ENCODE measurements around the gene FAM135A.
A peak's percentile ranks its signal among the peaks of the same experiment; 100 is the strongest.

The FAM135A gene
- long read RNA-seq, partial matches to known transcripts, result 14 of 35 reads
- long read RNA-seq, other reads (novel, unspliced or antisense), result 21 of 35 reads

GRCh38 chr6:70413114-70413991 is at the start of gene FAM135A:
TSS of gene FAM135A (plus strand) at chr6:70413508. CDS start at chr6:70428343, 14,835 bp downstream.
- TF ChIP-seq CTCF (IDR thresholded peaks at IDR 0.05; ENCODE audit: insufficient read depth, low read length), result no peak
- TF ChIP-seq SPI1 (IDR thresholded peaks at IDR 0.05; ENCODE audit: borderline replicate concordance, low read depth), result no peak
- no peak for TF ChIP-seq GABPA (IDR thresholded peaks at IDR 0.05; ENCODE audit: low read depth)
- TF ChIP-seq, protein P1, sequence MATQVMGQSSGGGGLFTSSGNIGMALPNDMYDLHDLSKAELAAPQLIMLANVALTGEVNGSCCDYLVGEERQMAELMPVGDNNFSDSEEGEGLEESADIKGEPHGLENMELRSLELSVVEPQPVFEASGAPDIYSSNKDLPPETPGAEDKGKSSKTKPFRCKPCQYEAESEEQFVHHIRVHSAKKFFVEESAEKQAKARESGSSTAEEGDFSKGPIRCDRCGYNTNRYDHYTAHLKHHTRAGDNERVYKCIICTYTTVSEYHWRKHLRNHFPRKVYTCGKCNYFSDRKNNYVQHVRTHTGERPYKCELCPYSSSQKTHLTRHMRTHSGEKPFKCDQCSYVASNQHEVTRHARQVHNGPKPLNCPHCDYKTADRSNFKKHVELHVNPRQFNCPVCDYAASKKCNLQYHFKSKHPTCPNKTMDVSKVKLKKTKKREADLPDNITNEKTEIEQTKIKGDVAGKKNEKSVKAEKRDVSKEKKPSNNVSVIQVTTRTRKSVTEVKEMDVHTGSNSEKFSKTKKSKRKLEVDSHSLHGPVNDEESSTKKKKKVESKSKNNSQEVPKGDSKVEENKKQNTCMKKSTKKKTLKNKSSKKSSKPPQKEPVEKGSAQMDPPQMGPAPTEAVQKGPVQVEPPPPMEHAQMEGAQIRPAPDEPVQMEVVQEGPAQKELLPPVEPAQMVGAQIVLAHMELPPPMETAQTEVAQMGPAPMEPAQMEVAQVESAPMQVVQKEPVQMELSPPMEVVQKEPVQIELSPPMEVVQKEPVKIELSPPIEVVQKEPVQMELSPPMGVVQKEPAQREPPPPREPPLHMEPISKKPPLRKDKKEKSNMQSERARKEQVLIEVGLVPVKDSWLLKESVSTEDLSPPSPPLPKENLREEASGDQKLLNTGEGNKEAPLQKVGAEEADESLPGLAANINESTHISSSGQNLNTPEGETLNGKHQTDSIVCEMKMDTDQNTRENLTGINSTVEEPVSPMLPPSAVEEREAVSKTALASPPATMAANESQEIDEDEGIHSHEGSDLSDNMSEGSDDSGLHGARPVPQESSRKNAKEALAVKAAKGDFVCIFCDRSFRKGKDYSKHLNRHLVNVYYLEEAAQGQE (IDR thresholded peaks at IDR 0.05; ENCODE audit: insufficient replicate concordance, low read depth), result peak; percentile 40
- peak; percentile 78 for TF ChIP-seq POLR2AphosphoS5 (IDR thresholded peaks at IDR 0.05; ENCODE audit: low read depth)
- peak; percentile 90 to 98 for DNase-seq (ENCODE audit: low read depth in 1 of 2, low spot score in 1 of 2)
- H3K27ac ChIP-seq (replicated peaks), result peak within 1 kb of the TSS; percentile 73
- H3K4me3 ChIP-seq (replicated peaks; ENCODE audit: insufficient read depth, low read length), result peak within 1 kb of the TSS; percentile 96
- H3K27me3 ChIP-seq (ENCODE audit: insufficient read depth, poor library complexity, severe bottlenecking), result no peaks in the 10 kb centered on the region

DNA sequence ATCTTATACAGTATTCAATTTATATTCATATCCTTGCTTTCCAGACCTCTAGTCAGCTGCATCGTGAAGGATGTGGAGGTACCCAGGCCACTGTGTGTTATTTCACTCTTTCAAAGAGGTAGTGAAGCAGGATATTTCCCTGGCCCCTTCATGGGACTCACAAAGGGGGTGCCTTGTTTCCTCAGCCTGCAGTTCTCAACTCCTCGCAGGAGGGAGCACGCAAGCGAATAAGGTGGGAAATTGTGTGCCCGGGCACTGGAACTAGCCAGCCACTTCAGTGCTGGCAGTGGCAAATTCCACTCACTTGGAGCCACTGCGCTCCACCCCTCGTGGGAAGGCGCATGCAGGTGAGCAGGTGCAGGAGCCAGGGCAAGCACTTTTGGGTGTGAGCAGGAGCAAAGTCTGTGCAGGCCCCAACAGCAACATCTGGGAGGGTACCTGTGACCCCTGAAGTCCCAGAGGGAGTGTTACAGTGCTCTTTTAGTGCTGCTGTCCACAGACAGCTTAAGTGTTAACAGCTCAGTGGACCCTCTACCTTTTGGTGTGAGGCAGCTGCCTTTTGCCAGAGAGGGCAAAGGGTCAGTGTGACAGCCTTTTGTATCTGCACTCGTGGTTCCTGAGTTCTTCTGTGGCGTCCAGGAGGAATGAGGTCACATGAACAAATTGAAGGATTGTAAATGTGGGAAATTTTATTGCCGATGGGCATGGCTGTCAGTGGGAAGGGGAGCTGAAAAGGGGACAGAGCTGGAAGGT is 49.4 kb upstream of the FAM135A start:
- no peak overlapping the region for H3K4me3 ChIP-seq (replicated peaks; ENCODE audit: insufficient read depth, low read length)
- H3K27me3 ChIP-seq (ENCODE audit: insufficient read depth, poor library complexity, severe bottlenecking), result peaks cover 10% of the 10 kb centered on the region
- TF ChIP-seq SPI1 (IDR thresholded peaks at IDR 0.05; ENCODE audit: borderline replicate concordance, low read depth) (no peak), CTCF (IDR thresholded peaks at IDR 0.05; ENCODE audit: insufficient read depth, low read length) (no peak), GABPA (IDR thresholded peaks at IDR 0.05; ENCODE audit: low read depth) (no peak), POLR2AphosphoS5 (IDR thresholded peaks at IDR 0.05; ENCODE audit: low read depth) (no peak)
- TF ChIP-seq, protein P1 (IDR thresholded peaks at IDR 0.05; ENCODE audit: insufficient replicate concordance, low read depth), result no peak
- no peak overlapping the region for H3K27ac ChIP-seq (replicated peaks)
- no peak for DNase-seq (ENCODE audit: low read depth in 1 of 2, low spot score in 1 of 2)

DNA sequence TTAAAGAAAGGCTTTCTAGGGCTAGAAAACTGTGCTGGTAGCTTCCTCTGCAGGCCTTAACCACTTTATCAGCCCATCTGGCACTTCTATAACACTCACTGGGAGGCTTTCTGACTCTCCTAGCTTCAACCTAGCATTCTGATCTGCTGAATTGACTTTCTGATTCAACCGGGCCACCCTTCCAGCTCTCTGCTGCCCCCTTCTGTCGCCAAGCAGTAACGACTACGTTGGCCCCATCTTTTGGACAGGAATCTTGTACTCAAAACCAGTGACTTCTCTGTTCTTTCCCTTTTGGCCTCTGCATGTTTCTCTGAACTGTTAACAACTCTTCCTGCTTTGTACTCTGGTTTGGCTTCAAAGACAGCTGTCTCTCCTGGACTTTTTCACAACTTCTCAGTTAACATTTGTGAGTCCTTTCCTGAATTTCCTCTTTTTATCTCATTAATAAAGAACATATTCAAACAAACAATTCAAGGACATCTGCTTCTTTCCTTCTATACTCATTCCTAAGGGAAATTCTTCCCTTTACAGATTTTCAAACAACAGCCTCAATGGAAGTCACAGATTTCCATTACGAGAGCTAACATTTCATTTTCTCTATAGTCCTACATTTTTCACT is 43.9 kb upstream of the FAM135A start:
- Histone ChIP-seq H3K27ac (replicated peaks) (no peak overlapping the region), H3K27me3 (ENCODE audit: insufficient read depth, poor library complexity, severe bottlenecking) (peaks cover 4% of the 10 kb centered on the region), H3K4me3 (replicated peaks; ENCODE audit: insufficient read depth, low read length) (no peak overlapping the region)
- DNase-seq (ENCODE audit: low read depth in 1 of 2, low spot score in 1 of 2), result peak; percentile 18 to 65
- TF ChIP-seq, protein P1 (IDR thresholded peaks at IDR 0.05; ENCODE audit: insufficient replicate concordance, low read depth), result no peak
- TF ChIP-seq GABPA (IDR thresholded peaks at IDR 0.05; ENCODE audit: low read depth) (no peak), CTCF (IDR thresholded peaks at IDR 0.05; ENCODE audit: insufficient read depth, low read length) (peak; percentile 82), SPI1 (IDR thresholded peaks at IDR 0.05; ENCODE audit: borderline replicate concordance, low read depth) (no peak)

Data from HL-60 (cell line).